ENCODE data around the gene NUBPL.

NUBPL gene

DNA sequence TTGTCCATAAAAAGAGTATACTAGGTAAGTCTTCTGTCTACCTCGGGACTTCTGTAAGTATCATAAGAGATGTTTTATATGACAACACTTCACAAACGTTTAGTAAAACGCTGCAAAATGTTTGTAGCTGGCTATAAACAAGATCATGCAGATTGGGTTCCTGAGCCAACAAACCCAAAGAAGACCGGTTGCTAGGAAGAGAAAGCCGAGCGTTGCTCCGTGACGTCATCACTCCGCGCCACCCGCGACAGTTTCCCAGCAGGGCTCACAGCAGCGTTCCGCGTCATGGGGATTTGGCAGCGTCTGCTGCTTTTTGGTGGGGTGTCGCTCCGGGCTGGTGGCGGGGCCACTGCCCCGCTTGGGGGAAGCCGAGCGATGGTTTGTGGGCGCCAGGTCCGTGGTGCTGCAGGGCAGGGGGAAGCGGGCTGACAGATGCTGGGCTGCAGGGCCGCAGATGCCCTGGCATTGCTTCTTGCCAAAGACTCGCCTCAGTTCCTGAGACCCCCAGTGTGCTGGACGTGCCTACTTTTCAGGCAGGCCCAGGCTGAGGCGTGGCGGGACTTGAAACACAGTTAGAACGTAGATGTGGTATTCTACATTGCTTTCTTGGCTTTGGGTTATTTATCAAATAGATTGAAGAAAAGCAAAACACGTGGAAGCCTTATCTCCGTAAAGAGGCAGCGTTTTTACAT, at the start of gene NUBPL:
NUBPL (plus strand) TSS at position 250 of the 692 bp plus-strand sequence; CDS start at position 286, 36 bp downstream.
- DNase-seq = peak; percentile 99

GRCh38 chr14:31527087-31527486, 34.1 kb upstream of the NUBPL start:
- no peak for DNase-seq

DNA sequence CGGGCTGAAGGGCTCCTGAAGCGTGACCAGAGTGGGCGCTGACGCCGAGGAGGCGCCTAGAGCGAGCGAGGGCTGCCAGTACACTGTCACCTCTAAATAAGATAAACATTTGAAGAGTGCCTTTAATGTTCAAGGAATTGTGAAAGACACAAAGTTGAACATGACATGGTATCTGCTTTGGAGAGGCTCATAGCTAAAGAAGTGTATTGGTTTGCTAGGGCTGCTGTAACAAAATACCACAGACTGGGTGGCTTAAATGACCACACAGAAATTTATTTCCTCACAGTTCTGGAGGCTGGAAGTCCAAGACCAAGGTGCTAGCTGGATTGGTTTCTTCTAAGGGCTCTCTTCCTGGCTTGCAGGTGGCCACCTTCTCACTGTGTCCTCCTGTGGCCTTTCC, 33.7 kb upstream of the NUBPL start:
- DNase-seq = no peak

DNA sequence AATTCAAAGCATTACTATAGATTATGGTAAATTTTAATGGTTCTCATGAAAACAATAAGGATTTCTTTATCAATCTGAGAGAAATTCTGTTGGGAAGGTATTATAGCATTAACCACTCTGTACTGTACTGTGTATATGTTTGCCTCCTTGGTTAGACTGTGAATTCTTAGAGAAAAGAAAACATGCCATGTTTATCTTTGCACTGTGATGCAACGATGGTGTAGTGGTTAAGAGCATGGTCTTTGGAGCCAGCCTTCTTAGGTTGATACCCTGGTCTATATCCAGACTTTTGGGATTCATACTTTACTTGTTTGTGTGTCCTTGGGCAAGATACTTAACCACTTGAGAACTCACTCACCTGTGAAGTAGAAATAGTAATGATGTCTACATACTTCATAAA, 32.2 kb upstream of the NUBPL start:
- DNase-seq = no peak

DNA sequence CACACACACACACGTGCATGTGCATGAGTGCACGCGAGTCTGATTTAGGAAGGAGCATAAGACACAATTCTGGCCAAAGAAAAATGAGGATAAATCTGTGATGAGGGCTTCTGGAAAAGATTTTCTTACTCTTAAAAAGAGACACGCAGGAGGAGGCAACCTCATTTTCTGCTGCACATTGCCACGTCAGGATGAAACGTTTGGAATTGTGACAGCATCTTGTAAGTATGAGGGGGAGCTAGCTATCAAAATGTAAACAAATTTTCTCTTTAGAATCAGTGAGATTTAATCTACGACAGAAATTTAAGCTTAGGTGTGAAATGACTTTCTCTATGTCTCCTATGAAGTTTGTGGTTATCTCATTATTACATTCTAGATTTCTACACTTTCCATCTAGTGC, 31.1 kb upstream of the NUBPL start:
- no peak for DNase-seq

- no peak for DNase-seq
Observed at GRCh38 chr14:31536201-31536960, 24.8 kb upstream of the NUBPL start.

DNA sequence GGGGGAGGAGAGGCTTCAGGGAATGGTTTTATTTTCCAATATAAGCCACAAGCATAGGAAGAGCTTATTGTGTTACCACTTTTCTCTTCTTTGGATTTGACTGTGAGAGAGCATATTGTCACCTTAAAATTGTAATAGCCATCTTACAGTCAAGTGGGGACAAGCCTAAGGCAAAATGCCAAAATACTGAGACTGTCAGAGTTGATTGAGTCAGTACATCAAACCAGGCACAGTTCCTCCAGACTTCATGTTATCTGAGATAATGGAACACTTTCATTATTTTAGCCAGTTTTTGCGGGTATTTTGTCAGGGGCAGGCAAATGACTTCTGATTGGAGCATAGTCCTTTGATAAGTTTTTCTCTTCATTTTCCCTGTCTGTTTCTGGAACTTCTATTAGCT, 19.5 kb upstream of the NUBPL start:
- DNase-seq = no peak

DNA sequence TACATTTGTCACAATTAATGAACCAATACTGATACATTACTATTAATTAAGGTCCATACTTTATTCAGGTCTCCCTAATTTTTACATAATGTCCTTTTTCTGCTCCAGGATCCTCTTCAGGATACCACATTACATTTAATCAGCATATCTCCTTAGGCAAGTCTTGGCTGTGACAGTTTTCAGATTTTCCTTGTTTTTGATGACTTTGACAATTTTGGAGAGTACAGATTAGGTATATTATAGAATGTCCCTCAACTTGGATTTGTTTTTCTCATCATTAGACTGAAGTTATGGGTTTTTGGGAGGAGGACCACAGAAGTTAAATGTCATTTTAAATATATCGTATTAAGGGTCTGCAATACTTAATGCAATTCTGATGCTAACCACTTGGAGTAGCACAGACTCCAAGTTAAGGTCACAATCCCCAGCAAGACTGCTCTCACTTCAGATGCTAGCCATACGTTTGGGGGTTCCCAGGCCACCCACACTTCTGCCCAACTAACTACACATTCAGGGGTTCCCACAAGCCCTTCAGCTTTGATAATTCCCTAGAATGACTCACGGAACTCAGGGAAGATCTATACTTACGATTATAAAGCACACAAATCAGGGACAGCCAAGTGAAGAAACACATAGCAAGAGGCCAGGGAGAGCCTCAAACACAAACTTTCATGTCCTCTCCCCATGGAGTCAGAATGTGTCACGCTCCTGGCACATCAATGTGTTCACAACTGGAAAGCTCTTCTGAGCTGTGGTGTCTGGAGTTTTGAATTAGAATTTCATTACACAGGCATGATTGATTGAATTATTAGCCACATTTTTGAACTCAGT, 17.0 kb upstream of the NUBPL start:
- DNase-seq = no peak

DNA sequence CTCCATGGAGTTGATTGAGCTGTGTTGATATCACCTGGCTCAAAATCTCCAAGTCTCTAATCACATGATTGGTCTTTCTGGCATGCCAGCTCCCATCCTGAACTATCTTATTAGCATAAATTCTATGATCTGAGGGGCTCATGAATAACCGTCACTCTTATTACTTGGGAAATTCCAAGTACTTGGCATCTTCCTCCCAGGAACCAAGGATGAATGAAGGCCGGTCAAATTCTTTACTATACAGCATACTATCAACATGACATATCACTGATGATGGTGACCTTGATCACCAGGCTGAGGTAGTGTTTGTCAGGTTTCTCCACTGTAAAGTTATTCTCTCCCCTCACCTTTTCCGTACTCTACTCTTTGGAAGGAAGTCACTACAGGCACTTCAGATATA, 16.4 kb upstream of the NUBPL start:
- no peak for DNase-seq

DNA sequence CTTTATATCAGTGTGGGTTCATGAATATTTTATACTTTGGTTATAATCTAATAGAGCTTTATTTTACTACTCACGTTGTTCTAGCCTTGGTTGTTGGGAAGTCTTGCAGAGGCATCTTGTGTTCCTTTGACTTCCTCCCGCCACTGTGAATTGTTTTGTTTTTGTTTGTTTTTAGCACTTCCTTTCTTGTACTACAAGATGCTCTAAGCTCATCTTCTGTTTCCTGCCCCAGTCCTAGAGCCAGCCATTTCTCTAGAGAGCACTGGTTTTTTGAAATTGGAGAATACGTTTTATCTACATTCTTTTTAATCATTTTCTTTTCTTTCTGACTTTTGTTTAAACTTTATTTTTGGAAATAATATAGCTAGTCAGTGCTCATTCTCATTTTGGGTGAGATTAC, 15.9 kb upstream of the NUBPL start:
- DNase-seq = no peak

DNA sequence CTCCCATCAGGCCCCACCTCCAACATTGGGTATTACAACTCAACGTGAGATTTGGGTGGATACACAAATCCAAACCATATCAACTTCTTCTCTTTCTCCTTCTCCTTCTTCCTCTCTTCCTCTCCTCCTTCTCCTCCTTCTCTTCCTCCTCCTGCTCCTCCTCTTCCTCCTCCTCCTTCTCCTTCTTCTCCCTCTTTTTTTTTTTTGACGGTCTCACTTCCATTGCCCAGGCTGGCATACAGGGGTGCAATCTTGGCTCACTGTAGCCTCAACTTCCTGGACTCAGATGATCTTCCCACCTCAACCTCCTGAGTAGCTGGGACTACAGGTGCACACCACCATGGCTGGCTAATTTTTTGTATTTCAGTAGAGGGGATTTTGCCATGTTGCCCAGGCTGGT, 11.4 kb upstream of the NUBPL start:
- DNase-seq = no peak

GRCh38 chr14:31550589-31550988, 10.6 kb upstream of the NUBPL start:
- no peak for DNase-seq

DNA sequence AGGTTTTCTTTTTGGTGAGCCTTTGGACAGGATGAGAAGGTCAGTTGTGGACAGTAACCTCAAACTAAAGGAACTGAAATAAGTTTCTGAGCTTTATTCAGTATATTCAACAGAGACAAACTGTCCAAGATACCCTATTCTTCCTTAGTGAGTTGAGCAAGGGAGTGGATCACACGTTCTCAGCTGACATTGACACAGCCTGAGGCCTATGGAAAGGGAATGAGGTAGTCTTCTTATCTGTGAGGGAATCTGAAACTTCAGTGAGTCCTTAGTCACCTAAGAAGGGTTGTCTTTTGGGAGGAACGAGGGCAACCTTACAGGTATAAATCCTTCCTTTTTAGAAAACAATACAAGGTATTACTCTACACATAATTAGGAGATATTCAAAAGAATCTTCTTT, 5.0 kb upstream of the NUBPL start:
- no peak for DNase-seq

GRCh38 chr14:31559939-31560338, 1.3 kb upstream of the NUBPL start:
- DNase-seq = no peak

DNA sequence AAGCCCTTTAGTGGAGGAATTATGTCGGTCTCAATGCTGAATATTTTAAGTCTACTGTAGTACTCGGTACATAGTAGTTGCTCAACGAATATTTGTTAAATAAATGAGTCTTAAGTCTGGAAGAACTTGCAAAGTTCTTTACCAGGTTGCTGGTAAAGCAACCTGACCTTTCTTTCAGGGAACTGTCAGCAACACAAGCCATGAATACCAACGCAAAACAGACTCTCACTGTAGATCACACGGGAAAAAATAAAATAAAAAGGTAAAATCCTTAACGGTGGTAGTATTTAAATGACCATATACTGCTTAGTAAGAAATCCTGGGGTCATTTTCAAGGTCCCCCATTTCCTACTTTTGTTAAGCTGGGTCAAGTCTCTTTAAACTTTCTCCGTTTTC, 447 bp upstream of the NUBPL start:
- no peak for DNase-seq

DNA sequence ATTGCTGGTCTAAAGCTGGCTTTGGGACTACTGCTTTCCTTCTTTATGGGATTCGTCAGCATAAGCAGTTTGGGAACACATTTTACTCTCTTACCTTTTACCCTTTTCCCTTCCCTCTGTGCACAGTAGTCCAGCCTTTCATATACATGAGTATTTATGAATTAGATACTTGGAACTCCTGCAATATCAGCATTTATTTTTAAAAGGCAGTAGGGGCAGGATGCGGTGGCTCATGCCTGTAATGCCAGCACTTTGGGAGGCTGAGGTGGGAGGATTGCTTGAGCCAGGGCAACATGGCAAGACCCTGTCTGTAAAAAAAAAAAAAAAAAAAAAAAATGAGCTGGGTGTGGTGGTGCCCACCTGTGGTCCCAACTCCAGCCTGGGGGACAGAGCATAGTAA, 3.0 kb downstream of the NUBPL start:
- DNase-seq = no peak

GRCh38 chr14:31566456-31566855, 5.3 kb downstream of the NUBPL start:
- no peak for DNase-seq

DNA sequence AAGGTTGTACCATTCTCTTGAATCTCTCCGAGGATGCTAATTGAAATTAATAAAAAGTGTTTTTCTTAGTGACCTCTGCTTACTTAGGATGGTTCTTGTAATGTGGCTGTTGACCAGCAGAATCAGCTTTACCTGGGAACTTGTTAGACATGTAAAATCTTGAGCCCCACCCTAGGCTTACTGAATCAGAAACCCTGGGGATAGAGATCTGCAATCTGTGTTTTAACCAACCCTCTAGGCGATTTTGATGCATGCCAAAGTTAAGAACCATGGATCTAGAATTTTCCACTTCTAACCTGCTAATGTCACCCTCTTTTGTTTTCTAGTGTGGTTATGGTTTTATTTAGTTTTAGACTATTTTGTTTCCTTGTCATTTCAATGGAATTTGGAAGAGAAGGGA, 6.5 kb downstream of the NUBPL start:
- no peak for DNase-seq

DNA sequence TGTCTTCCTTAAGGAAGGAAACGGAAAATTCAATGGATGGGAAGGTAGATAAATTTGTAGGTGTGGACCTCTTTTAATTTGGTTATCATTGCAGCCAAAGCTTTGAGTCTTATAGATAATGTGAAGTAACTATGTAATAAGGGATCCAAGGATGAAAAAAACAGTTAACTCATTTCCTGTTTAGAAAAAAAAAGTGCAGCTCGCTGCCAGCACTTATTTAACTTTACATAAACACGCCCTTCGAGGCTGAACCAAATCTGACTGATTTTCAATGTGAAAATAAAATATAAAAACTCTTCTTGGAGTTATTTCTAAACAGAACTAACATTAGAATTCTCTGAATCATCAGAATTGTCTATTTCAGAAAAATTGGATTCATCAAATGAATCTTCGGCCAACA, 7.0 kb downstream of the NUBPL start:
- no peak for DNase-seq

GRCh38 chr14:31568671-31569070, 7.5 kb downstream of the NUBPL start:
- DNase-seq = no peak

DNA sequence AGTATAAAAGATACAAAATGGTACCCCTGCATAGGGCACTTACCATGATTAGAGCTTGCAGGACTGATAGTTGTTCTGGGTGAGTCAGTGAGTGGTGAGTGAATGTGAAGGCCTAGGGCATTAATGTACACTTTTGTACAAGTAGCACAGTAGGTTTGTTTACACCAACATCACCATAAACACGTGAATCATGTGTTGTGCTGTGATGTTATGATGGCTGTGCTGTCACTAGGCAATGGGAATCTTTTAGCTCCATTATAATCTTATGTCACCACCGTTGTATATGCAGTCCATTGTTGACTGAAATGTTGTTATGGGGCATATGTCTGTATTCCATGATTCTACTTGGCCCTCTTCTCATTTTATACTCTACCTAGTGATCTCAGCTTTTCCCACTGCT, 11.8 kb downstream of the NUBPL start:
- DNase-seq = no peak

DNA sequence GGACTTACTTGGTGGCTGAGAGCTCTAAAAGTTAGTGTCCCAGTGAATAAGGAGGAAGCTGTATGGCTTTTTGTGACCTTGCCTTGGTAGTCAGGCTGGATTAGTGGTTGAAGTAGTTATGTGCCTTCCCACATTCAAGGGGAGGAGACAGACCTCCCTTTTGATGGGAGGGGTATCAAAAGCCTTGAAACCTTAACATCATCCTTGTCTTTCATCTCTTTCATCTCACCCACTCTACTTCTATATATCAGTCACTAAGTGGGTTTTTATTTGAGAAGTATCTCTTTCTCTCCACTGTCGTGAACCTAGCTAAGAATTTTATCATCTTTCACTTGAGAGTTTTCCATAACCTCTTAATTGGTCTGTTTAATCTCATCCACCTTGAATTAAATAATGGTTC, 15.7 kb downstream of the NUBPL start:
- DNase-seq = no peak

- no peak for DNase-seq
Observed at GRCh38 chr14:31578266-31578665, 17.1 kb downstream of the NUBPL start.

All from activated effector memory CD4-positive, alpha-beta T cell treated with anti-CD3 and anti-CD28 coated beads, Interleukin-2, amount 50 U/mL, for 16 hours (primary cell).